Breast epithelium (tissue), 3 donors: ENCODE data around the gene ZNF268.

Experiments
- POLR2AphosphoS5 ChIP-seq, 3 donors: sonication (generic); formaldehyde crosslinking; IDR thresholded peaks; one replicate each; pipeline ENCODE4 v1.6.1; 2017; ENCODE audit warnings: antibody characterized with exemption in 3 of 3
- TF ChIP-seq, protein P1 (sequence below), 3 donors: fragments of 450-650 bp; IDR thresholded peaks; one replicate each; pipeline ENCODE4 v1.5.1; 2016 to 2017; ENCODE audit warnings: antibody characterized with exemption in 3 of 3, mild to moderate bottlenecking in 3 of 3, moderate library complexity in 3 of 3

GRCh38 chr12:133206390-133206789, 25.1 kb downstream of the ZNF268 start:
- TF ChIP-seq, protein P1, sequence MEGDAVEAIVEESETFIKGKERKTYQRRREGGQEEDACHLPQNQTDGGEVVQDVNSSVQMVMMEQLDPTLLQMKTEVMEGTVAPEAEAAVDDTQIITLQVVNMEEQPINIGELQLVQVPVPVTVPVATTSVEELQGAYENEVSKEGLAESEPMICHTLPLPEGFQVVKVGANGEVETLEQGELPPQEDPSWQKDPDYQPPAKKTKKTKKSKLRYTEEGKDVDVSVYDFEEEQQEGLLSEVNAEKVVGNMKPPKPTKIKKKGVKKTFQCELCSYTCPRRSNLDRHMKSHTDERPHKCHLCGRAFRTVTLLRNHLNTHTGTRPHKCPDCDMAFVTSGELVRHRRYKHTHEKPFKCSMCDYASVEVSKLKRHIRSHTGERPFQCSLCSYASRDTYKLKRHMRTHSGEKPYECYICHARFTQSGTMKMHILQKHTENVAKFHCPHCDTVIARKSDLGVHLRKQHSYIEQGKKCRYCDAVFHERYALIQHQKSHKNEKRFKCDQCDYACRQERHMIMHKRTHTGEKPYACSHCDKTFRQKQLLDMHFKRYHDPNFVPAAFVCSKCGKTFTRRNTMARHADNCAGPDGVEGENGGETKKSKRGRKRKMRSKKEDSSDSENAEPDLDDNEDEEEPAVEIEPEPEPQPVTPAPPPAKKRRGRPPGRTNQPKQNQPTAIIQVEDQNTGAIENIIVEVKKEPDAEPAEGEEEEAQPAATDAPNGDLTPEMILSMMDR (IDR thresholded peaks at IDR 0.05) = no peak
- no peak for TF ChIP-seq POLR2AphosphoS5 (IDR thresholded peaks at IDR 0.05)
